GM10248 (cell line): ENCODE results near the gene PYGB.

Experiments used
- CTCF ChIA-PET: fragments of 300-600 bp; sonication (Branson Sonifier 250); formaldehyde crosslinking; extraction: SDS; loops from one replicate; lab custom pipeline; 2021; ENCODE audit warnings: antibody characterized with exemption; lab: Yijun Ruan, JAX
- POLR2A ChIA-PET: fragments of 350-650 bp; sonication (Branson Sonifier 250); formaldehyde crosslinking; extraction: SDS; loops from one replicate; lab custom pipeline; 2020; ENCODE audit warnings: antibody characterized with exemption; lab: Yijun Ruan, JAX
- DNase-seq: peaks from one replicate; pipeline ENCODE4 v3.0.0; 2012; ENCODE audit errors: extremely low spot score
- CTCF ChIP-seq: IDR thresholded peaks from 2 replicates; pipeline ENCODE4 v1.5.1; 2012; ENCODE audit warnings: mild to moderate bottlenecking, low read depth; ENCODE audit errors: extremely low read depth, missing control alignments, control extremely low read depth

PYGB gene

GRCh38 chr20:25273541-25274358 is 25.9 kb downstream of the PYGB start:
- CTCF ChIA-PET = interaction anchor here (1.0 kb wide), 1 partner anchor 12 kb away, joined by 5 read pairs; no protein-coding TSS in a partner anchor
- DNase-seq = no peak
- POLR2A ChIA-PET = no interaction called here
- TF ChIP-seq CTCF = no peak

- TF ChIP-seq CTCF = no peak
- no peak for DNase-seq
- ChIA-PET POLR2A (no interaction called here), CTCF (no interaction called here)
These were observed 26.6 kb downstream of the PYGB start for GRCh38 chr20:25274481-25274880.

- ChIA-PET CTCF (interaction anchor here (1.0 kb wide), 1 partner anchor 124 kb away, joined by 3 read pairs; no protein-coding TSS in a partner anchor), POLR2A (no interaction called here)
- DNase-seq = no peak
- no peak for TF ChIP-seq CTCF
These were observed 27.3 kb downstream of the PYGB start for GRCh38 chr20:25274891-25275812.

- TF ChIP-seq CTCF = no peak
- no peak for DNase-seq
- ChIA-PET CTCF (interaction anchor here (1.0 kb wide), 1 partner anchor 123 kb away, joined by 3 read pairs; no protein-coding TSS in a partner anchor), POLR2A (no interaction called here)
These were observed 28.1 kb downstream of the PYGB start for GRCh38 chr20:25275813-25276532.

GRCh38 chr20:25276533-25277050 is 28.7 kb downstream of the PYGB start:
- ChIA-PET CTCF (interaction anchor here (1.0 to 1.1 kb wide), 2 partner anchors 17 to 123 kb away, joined by 3 read pairs; no protein-coding TSS in a partner anchor), POLR2A (no interaction called here)
- no peak for DNase-seq
- TF ChIP-seq CTCF = no peak
